Measurements from ENCODE around the gene TMEM213. TPM values are rescaled to one million over a fixed set of nuclear protein-coding genes. Genes with fewer than 3 reads are reported as not detected.

The TMEM213 gene
- polyA plus RNA-seq, 1 donor from 2014 or later = not detected

DNA sequence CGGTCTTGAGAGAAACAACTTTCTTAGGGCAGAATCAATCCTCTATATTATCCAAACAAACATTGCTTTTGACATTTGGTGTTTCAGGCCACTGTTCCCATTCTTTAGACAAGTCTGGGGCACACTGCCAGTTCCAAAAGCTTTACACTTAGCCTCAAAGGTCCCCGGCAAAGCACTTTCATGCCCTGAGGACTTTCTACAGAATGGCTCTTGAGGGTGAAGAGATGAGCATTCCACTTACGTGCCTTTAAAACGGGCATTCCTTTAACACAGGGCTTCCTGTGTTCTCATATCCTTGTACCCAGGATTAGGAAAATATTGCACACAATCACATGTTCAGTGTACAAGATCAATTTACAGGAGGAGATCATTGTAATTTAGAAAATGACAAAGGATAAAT, 13.1 kb upstream of the TMEM213 start:
- H3K27me3 ChIP-seq (ENCODE audit: insufficient read depth, low read depth, low read length) = no peaks in the 10 kb centered on the region
- no peaks in the 10 kb centered on the region for H3K79me2 ChIP-seq (replicated peaks; ENCODE audit: insufficient read depth, low read length)
- no peak overlapping the region for H3K27ac ChIP-seq (ENCODE audit: low read length)
- H3K4me3 ChIP-seq (ENCODE audit: low read length) = no peak overlapping the region
- no peaks in the 10 kb centered on the region for H4K20me1 ChIP-seq (ENCODE audit: insufficient read depth)
- no peak overlapping the region for H3K4me2 ChIP-seq (ENCODE audit: low read length)
- H3K9ac ChIP-seq (ENCODE audit: low read length) = no peak overlapping the region
- no peak overlapping the region for H2AFZ ChIP-seq (ENCODE audit: low read depth, low read length)
- no peaks in the 10 kb centered on the region for H3K9me3 ChIP-seq (ENCODE audit: low read length)
- TF ChIP-seq, protein P1, sequence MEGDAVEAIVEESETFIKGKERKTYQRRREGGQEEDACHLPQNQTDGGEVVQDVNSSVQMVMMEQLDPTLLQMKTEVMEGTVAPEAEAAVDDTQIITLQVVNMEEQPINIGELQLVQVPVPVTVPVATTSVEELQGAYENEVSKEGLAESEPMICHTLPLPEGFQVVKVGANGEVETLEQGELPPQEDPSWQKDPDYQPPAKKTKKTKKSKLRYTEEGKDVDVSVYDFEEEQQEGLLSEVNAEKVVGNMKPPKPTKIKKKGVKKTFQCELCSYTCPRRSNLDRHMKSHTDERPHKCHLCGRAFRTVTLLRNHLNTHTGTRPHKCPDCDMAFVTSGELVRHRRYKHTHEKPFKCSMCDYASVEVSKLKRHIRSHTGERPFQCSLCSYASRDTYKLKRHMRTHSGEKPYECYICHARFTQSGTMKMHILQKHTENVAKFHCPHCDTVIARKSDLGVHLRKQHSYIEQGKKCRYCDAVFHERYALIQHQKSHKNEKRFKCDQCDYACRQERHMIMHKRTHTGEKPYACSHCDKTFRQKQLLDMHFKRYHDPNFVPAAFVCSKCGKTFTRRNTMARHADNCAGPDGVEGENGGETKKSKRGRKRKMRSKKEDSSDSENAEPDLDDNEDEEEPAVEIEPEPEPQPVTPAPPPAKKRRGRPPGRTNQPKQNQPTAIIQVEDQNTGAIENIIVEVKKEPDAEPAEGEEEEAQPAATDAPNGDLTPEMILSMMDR (IDR thresholded peaks at IDR 0.05; ENCODE audit: poor library complexity, severe bottlenecking) = no peak
- TF ChIP-seq SMC3 (conservative IDR thresholded peaks at IDR 0.05; ENCODE audit: poor library complexity) (no peak), EP300 (conservative IDR thresholded peaks at IDR 0.05; ENCODE audit: poor library complexity, severe bottlenecking) (no peak), POLR2AphosphoS5 (IDR thresholded peaks at IDR 0.05) (no peak), REST (IDR thresholded peaks at IDR 0.05; ENCODE audit: borderline replicate concordance) (no peak), EZH2 (IDR thresholded peaks at IDR 0.05; ENCODE audit: borderline replicate concordance, insufficient read depth, low read length, poor library complexity, severe bottlenecking) (no peak), MXI1 (conservative IDR thresholded peaks at IDR 0.05; ENCODE audit: poor library complexity, severe bottlenecking) (no peak), TAF1 (IDR thresholded peaks at IDR 0.05; ENCODE audit: low read depth) (no peak), RAD21 (conservative IDR thresholded peaks at IDR 0.05) (no peak)
- no peaks in the 10 kb centered on the region for H3F3A ChIP-seq (ENCODE audit: insufficient read depth, low read length, poor library complexity, severe bottlenecking)
- H3K9me2 ChIP-seq (ENCODE audit: insufficient read depth, low read length) = no peaks in the 10 kb centered on the region
- no peaks in the 10 kb centered on the region for H3K36me3 ChIP-seq (ENCODE audit: insufficient read depth, low read length)

- Histone ChIP-seq H3K79me2 (replicated peaks; ENCODE audit: insufficient read depth, low read length) (no peaks in the 10 kb centered on the region), H3K36me3 (ENCODE audit: insufficient read depth, low read length) (no peaks in the 10 kb centered on the region), H4K20me1 (ENCODE audit: insufficient read depth) (no peaks in the 10 kb centered on the region), H3K9me3 (ENCODE audit: low read length) (no peaks in the 10 kb centered on the region), H3K4me3 (ENCODE audit: low read length) (no peak overlapping the region), H3K9ac (ENCODE audit: low read length) (no peak overlapping the region), H3K27me3 (ENCODE audit: insufficient read depth, low read depth, low read length) (no peaks in the 10 kb centered on the region), H3F3A (ENCODE audit: insufficient read depth, low read length, poor library complexity, severe bottlenecking) (no peaks in the 10 kb centered on the region), H2AFZ (ENCODE audit: low read depth, low read length) (no peak overlapping the region), H3K4me2 (ENCODE audit: low read length) (no peak overlapping the region), H3K9me2 (ENCODE audit: insufficient read depth, low read length) (no peaks in the 10 kb centered on the region), H3K27ac (ENCODE audit: low read length) (no peak overlapping the region)
- TF ChIP-seq RAD21 (conservative IDR thresholded peaks at IDR 0.05) (no peak), POLR2AphosphoS5 (IDR thresholded peaks at IDR 0.05) (no peak), MXI1 (conservative IDR thresholded peaks at IDR 0.05; ENCODE audit: poor library complexity, severe bottlenecking) (no peak), EP300 (conservative IDR thresholded peaks at IDR 0.05; ENCODE audit: poor library complexity, severe bottlenecking) (no peak), TAF1 (IDR thresholded peaks at IDR 0.05; ENCODE audit: low read depth) (no peak), EZH2 (IDR thresholded peaks at IDR 0.05; ENCODE audit: borderline replicate concordance, insufficient read depth, low read length, poor library complexity, severe bottlenecking) (no peak), REST (IDR thresholded peaks at IDR 0.05; ENCODE audit: borderline replicate concordance) (no peak), SMC3 (conservative IDR thresholded peaks at IDR 0.05; ENCODE audit: poor library complexity) (no peak)
- TF ChIP-seq, protein P1 (IDR thresholded peaks at IDR 0.05; ENCODE audit: poor library complexity, severe bottlenecking) = no peak
These were observed 12.0 kb upstream of the TMEM213 start for GRCh38 chr7:138785587-138786437.
